Trophoblast cell (in vitro differentiated cells and primary cell): ENCODE data around the gene LATS1.
"Not testable (repeated sequence)": the region's sequence is repeated elsewhere in the genome, so short reads cannot be mapped to it uniquely, and the experiment has no call there.

Experiments
- DNase-seq, 2 donors: peaks; one replicate each; pipeline ENCODE4 v3.0.0-alpha.2; 2016
- H2AFZ ChIP-seq: 2 replicates; pipeline ENCODE4 v1.6.1; 2013; ENCODE audit warnings: low read length, moderate library complexity, mild to moderate bottlenecking; ENCODE audit not compliant: insufficient read depth, poor library complexity
- H2AK5ac ChIP-seq: 2 replicates; pipeline ENCODE4 v1.6.1; 2013; ENCODE audit warnings: mild to moderate bottlenecking, low read length
- H2BK120ac ChIP-seq: 2 replicates; pipeline ENCODE4 v1.6.1; 2013; ENCODE audit warnings: low read length, mild to moderate bottlenecking, moderate library complexity; ENCODE audit not compliant: insufficient read depth, poor library complexity
- H2BK12ac ChIP-seq: 2 replicates; pipeline ENCODE4 v1.6.1; 2013; ENCODE audit warnings: mild to moderate bottlenecking, low read length, moderate library complexity
- H2BK5ac ChIP-seq: 2 replicates; pipeline ENCODE4 v1.6.1; 2013; ENCODE audit warnings: low read length, low read depth, moderate library complexity, mild to moderate bottlenecking; ENCODE audit not compliant: poor library complexity
- H3K14ac ChIP-seq: 2 replicates; pipeline ENCODE4 v1.6.1; 2013; ENCODE audit warnings: mild to moderate bottlenecking, low read length
- H3K18ac ChIP-seq: 2 replicates; pipeline ENCODE4 v1.6.1; 2013; ENCODE audit warnings: mild to moderate bottlenecking, low read length
- H3K23ac ChIP-seq: 2 replicates; pipeline ENCODE4 v1.6.1; 2013; ENCODE audit warnings: low read length
- H3K27ac ChIP-seq: 2 replicates; pipeline ENCODE4 v1.5.1; 2013; ENCODE audit warnings: low read depth, mild to moderate bottlenecking, inconsistent platforms, low read length, moderate library complexity
- H3K27me3 ChIP-seq: 2 replicates; pipeline ENCODE4 v1.6.1; 2013; ENCODE audit warnings: inconsistent platforms, mild to moderate bottlenecking, low read length, moderate library complexity; ENCODE audit not compliant: insufficient read depth
- H3K36me3 ChIP-seq, 2 experiments: 1 replicate in 1 of 2; 2 replicates in 1 of 2; pipeline ENCODE4 v1.6.1; 2013; ENCODE audit warnings: low read length in 2 of 2, mild to moderate bottlenecking in 2 of 2, moderate library complexity in 1 of 2; ENCODE audit not compliant: insufficient read depth in 2 of 2, control insufficient read depth in 1 of 2
- H3K4ac ChIP-seq: 2 replicates; pipeline ENCODE4 v1.6.1; 2013; ENCODE audit warnings: low read depth, mild to moderate bottlenecking, low read length, moderate library complexity
- H3K4me1 ChIP-seq, 2 experiments: 1 replicate in 1 of 2; 2 replicates in 1 of 2; pipeline ENCODE4 v1.6.1; 2013; ENCODE audit warnings: low read length in 2 of 2, mild to moderate bottlenecking in 2 of 2, moderate library complexity in 1 of 2; ENCODE audit not compliant: insufficient read depth in 2 of 2, control insufficient read depth in 1 of 2
- H3K4me2 ChIP-seq: 2 replicates; pipeline ENCODE4 v1.6.1; 2013; ENCODE audit warnings: inconsistent platforms, mild to moderate bottlenecking, low read length, moderate library complexity
- H3K4me3 ChIP-seq: 2 replicates; pipeline ENCODE4 v1.5.1; 2013; ENCODE audit warnings: mild to moderate bottlenecking, low read depth, low read length, inconsistent platforms
- H3K79me1 ChIP-seq: one replicate; pipeline ENCODE4 v1.6.1; 2013; ENCODE audit warnings: low read length
- H3K79me2 ChIP-seq: 2 replicates; pipeline ENCODE4 v1.6.1; 2013; ENCODE audit warnings: low read length, mild to moderate bottlenecking; ENCODE audit not compliant: control insufficient read depth, insufficient read depth, poor library complexity
- H3K9ac ChIP-seq: 2 replicates; pipeline ENCODE4 v1.6.1; 2013; ENCODE audit warnings: mild to moderate bottlenecking, low read length
- H3K9me3 ChIP-seq: 2 replicates; pipeline ENCODE4 v1.6.1; 2013; ENCODE audit warnings: low read depth, mild to moderate bottlenecking, control low read depth, inconsistent platforms, low read length; ENCODE audit not compliant: insufficient read depth
- H4K12ac ChIP-seq: 2 replicates; pipeline ENCODE4 v1.6.1; 2013; ENCODE audit warnings: low read depth, mild to moderate bottlenecking, low read length, moderate library complexity
- H4K8ac ChIP-seq: 2 replicates; pipeline ENCODE4 v1.6.1; 2013; ENCODE audit warnings: low read depth, mild to moderate bottlenecking, low read length, moderate library complexity
- H4K91ac ChIP-seq: one replicate; pipeline ENCODE4 v1.6.1; 2013; ENCODE audit warnings: low read depth, mild to moderate bottlenecking, low read length, moderate library complexity
- WGBS: extraction: QIAGEN DNeasy Blood & Tissue Kit; methylation state at CpG from one replicate; pipeline ENCODE4 v1.1.7; 2013; ENCODE audit warnings: missing lambda C conversion rate; ENCODE audit not compliant: insufficient read length, insufficient coverage; ENCODE audit errors: extremely low coverage; 5-methylcytosine and 5-hydroxymethylcytosine counted together

Gene LATS1

GRCh38 chr6:149756261-149756636 lies 38.3 kb upstream of the LATS1 start:
- Histone ChIP-seq H3K4me1 (no peaks in the 10 kb centered on the region), H3K4me2 (no peak overlapping the region), H2BK5ac (no peak overlapping the region), H3K36me3 (peaks cover 0 to 3% of the 10 kb centered on the region in 2 experiments), H3K18ac (no peak overlapping the region), H2BK120ac (no peak overlapping the region), H3K27me3 (no peaks in the 10 kb centered on the region), H3K4ac (no peak overlapping the region), H2BK12ac (no peak overlapping the region), H2AFZ (no peak overlapping the region), H2AK5ac (no peak overlapping the region), H3K79me1 (no peaks in the 10 kb centered on the region), H4K91ac (no peak overlapping the region), H3K4me3 (no peak overlapping the region), H4K12ac (no peak overlapping the region), H3K23ac (no peak overlapping the region), H4K8ac (no peak overlapping the region), H3K27ac (no peak overlapping the region), H3K9ac (no peak overlapping the region), H3K79me2 (peaks cover 7% of the 10 kb centered on the region), H3K14ac (no peak overlapping the region), H3K9me3 (no peaks in the 10 kb centered on the region)
- no peak for DNase-seq
- no CpG with 5 or more reads among the region's 7 CpGs for WGBS

DNA sequence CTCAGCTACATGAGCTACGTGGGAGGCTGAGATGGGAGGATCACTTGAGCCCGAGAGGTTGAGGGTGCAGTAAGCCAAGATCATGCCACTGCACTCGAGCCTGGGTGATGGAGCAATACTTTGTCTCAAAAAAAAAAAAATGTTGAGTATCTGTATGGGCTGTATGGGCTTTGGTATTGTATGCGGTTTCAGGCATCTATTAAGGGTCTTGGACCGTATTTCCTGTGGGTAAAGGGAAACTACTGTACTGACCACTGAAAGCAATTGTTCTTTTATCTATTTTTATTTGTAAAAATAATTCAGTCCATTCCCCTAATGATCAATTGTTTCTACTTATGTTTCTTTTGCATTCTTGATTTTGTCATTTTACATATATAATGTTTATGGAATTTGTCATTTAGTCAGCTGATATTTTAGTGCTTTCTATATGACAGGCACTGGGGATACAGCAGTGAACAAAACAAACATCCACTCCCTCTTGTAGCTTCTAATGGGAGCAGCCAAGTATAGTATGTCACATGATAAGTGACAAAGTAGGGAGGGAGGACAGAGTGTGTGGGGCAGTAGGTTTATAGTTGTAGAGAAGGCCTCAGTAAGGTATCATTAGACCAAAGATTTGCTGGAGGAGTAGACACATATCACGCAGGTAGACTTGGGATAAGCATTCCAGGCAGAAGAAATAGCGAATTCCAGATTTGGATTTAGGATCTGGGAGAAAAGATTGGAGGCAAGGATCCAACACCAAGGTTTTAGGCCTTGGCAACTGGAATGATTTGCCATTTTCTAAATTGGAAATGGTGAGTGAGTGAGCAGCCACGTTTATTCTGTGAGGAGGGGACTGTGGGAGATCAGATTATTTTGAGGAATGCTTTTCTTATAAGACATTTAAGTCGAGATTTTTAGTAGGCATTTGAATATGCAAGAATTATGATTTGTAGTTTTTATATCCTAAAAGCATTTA lies 37.7 kb upstream of the LATS1 start:
- no peak overlapping the region for H3K9ac ChIP-seq
- H2BK120ac ChIP-seq: no peak overlapping the region
- H4K8ac ChIP-seq: no peak overlapping the region
- no peak overlapping the region for H2AK5ac ChIP-seq
- no peaks in the 10 kb centered on the region for H3K27me3 ChIP-seq
- no peak overlapping the region for H4K91ac ChIP-seq
- H3K4me2 ChIP-seq: no peak overlapping the region
- H2BK5ac ChIP-seq: no peak overlapping the region
- no peaks in the 10 kb centered on the region for H3K9me3 ChIP-seq
- no peak overlapping the region for H2BK12ac ChIP-seq
- WGBS: no CpG with 5 or more reads among the region's 9 CpGs
- H3K36me3 ChIP-seq: peaks cover 0 to 3% of the 10 kb centered on the region in 2 experiments
- no peaks in the 10 kb centered on the region for H3K79me1 ChIP-seq
- no peak overlapping the region for H3K27ac ChIP-seq
- no peak overlapping the region for H4K12ac ChIP-seq
- H3K79me2 ChIP-seq: peaks cover 9% of the 10 kb centered on the region
- H3K4ac ChIP-seq: peak overlapping the region; percentile 64
- H3K14ac ChIP-seq: no peak overlapping the region
- no peak for DNase-seq
- no peak overlapping the region for H3K18ac ChIP-seq
- no peaks in the 10 kb centered on the region for H3K4me1 ChIP-seq
- H3K23ac ChIP-seq: no peak overlapping the region
- H2AFZ ChIP-seq: no peak overlapping the region
- no peak overlapping the region for H3K4me3 ChIP-seq

- Histone ChIP-seq H3K4ac (no peak overlapping the region), H3K4me1 (no peaks in the 10 kb centered on the region), H4K8ac (no peak overlapping the region), H3K36me3 (no peaks in the 10 kb centered on the region), H2AK5ac (no peak overlapping the region), H3K27ac (no peak overlapping the region), H3K79me2 (peaks cover 13% of the 10 kb centered on the region), H3K9ac (no peak overlapping the region), H3K18ac (no peak overlapping the region), H4K91ac (no peak overlapping the region), H3K79me1 (peaks cover 4% of the 10 kb centered on the region), H2BK12ac (no peak overlapping the region), H3K14ac (no peak overlapping the region), H2BK120ac (no peak overlapping the region), H2AFZ (no peak overlapping the region), H3K4me3 (no peak overlapping the region), H3K23ac (no peak overlapping the region), H3K4me2 (no peak overlapping the region), H3K9me3 (no peaks in the 10 kb centered on the region), H3K27me3 (no peaks in the 10 kb centered on the region), H4K12ac (no peak overlapping the region), H2BK5ac (no peak overlapping the region)
- no CpG with 5 or more reads among the region's 4 CpGs for WGBS
- DNase-seq: peak in 1 of 2 donors; percentile 20
Measured at GRCh38 chr6:149754548-149754947, 36.6 kb upstream of the LATS1 start.

- H3K9ac ChIP-seq, H3K4ac ChIP-seq, H3K36me3 ChIP-seq, H2AK5ac ChIP-seq, H2AFZ ChIP-seq, H3K9me3 ChIP-seq, H3K27ac ChIP-seq, H3K14ac ChIP-seq, H2BK12ac ChIP-seq, H3K23ac ChIP-seq, H3K18ac ChIP-seq, H4K12ac ChIP-seq, H3K4me3 ChIP-seq, H4K8ac ChIP-seq, H2BK5ac ChIP-seq, DNase-seq, H3K4me1 ChIP-seq, H3K79me1 ChIP-seq, H3K4me2 ChIP-seq, H2BK120ac ChIP-seq, H3K27me3 ChIP-seq, H4K91ac ChIP-seq: not testable (repeated sequence)
- H3K79me2 ChIP-seq: peaks cover 15% of the 10 kb centered on the region
- WGBS: no CpG with 5 or more reads among the region's 3 CpGs
Measured at GRCh38 chr6:149753374-149753637, 35.4 kb upstream of the LATS1 start.
